IMR-90 (cell line): ENCODE measurements around the gene TNFRSF4. TPM values are rescaled to one million over a fixed set of nuclear protein-coding genes. Genes with fewer than 3 reads are reported as not detected.

ENCODE experiments used
- ATAC-seq: fragments of 200-7000 bp; cut with Tn5 transposase; 2 replicates; pipeline ENCODE4 v1.9.1; 2020; ENCODE audit warnings: low read depth, mild to moderate bottlenecking, moderate library complexity
- BruUV-seq: library from RNA; stranded (reverse); fragments of 400-500 nt; replicated peaks from 2 replicates; lab custom pipeline; 2021; lab: Mats Ljungman, UMichigan
- CTCF ChIA-PET: fragments of 300-600 bp; formaldehyde crosslinking; extraction: SDS; loops from one replicate; lab custom pipeline; 2021; ENCODE audit warnings: antibody characterized with exemption; lab: Yijun Ruan, JAX
- POLR2A ChIA-PET: fragments of 300-600 bp; sonication (Branson Sonifier 250); formaldehyde crosslinking; loops from one replicate; lab custom pipeline; 2022; ENCODE audit warnings: antibody characterized with exemption; ENCODE audit not compliant: unreplicated experiment; lab: Charles Lee
- DNase-seq: peaks from one replicate; pipeline ENCODE4 v3.0.0; 2013
- H2AFZ ChIP-seq: replicated peaks from 2 replicates; pipeline ENCODE3; 2013; ENCODE audit warnings: low read length, mild to moderate bottlenecking; ENCODE audit not compliant: poor library complexity
- H2AK5ac ChIP-seq: 2 replicates; pipeline ENCODE4 v1.6.1; 2013; ENCODE audit warnings: low read depth, low read length, inconsistent platforms
- H2AK9ac ChIP-seq: replicated peaks from 2 replicates; pipeline ENCODE3; 2013; ENCODE audit warnings: mild to moderate bottlenecking, low read depth, low read length, moderate library complexity; ENCODE audit not compliant: poor library complexity
- H2BK120ac ChIP-seq: 2 replicates; pipeline ENCODE4 v1.6.1; 2013; ENCODE audit warnings: low read depth, low read length, inconsistent platforms
- H2BK15ac ChIP-seq: 3 replicates; pipeline ENCODE4 v1.6.1; 2013; ENCODE audit warnings: low read depth, low read length, inconsistent platforms
- H2BK20ac ChIP-seq: 2 replicates; pipeline ENCODE4 v1.6.1; 2013; ENCODE audit warnings: low read depth, mild to moderate bottlenecking, inconsistent platforms, low read length, moderate library complexity
- H2BK5ac ChIP-seq: 2 replicates; pipeline ENCODE4 v1.6.1; 2013; ENCODE audit warnings: mild to moderate bottlenecking, low read depth, low read length, inconsistent platforms; ENCODE audit not compliant: poor library complexity, severe bottlenecking
- H3K14ac ChIP-seq: replicated peaks from 2 replicates; pipeline ENCODE4 v1.6.1; 2013; ENCODE audit warnings: low read depth, low read length, inconsistent platforms
- H3K18ac ChIP-seq: 2 replicates; pipeline ENCODE4 v1.6.1; 2013; ENCODE audit warnings: low read depth, low read length, control low read depth
- H3K23ac ChIP-seq: 2 replicates; pipeline ENCODE4 v1.6.1; 2013; ENCODE audit warnings: low read depth, low read length, inconsistent platforms
- H3K27ac ChIP-seq: 2 replicates; pipeline ENCODE4 v1.5.1; 2013; ENCODE audit warnings: mild to moderate bottlenecking, control low read depth, low read length; ENCODE audit not compliant: insufficient read depth
- H3K27me3 ChIP-seq: 2 replicates; pipeline ENCODE4 v1.6.1; 2013; ENCODE audit warnings: low read length; ENCODE audit not compliant: control insufficient read depth, insufficient read depth
- H3K36me3 ChIP-seq: 2 replicates; pipeline ENCODE4 v1.6.1; 2013; ENCODE audit warnings: low read length, mixed read lengths; ENCODE audit not compliant: control insufficient read depth, insufficient read depth
- H3K4ac ChIP-seq: 2 replicates; pipeline ENCODE4 v1.6.1; 2013; ENCODE audit warnings: low read depth, low read length, inconsistent platforms
- H3K4me1 ChIP-seq: 2 replicates; pipeline ENCODE4 v1.6.1; 2013; ENCODE audit warnings: low read length, mixed read lengths; ENCODE audit not compliant: control insufficient read depth, insufficient read depth
- H3K4me2 ChIP-seq: 2 replicates; pipeline ENCODE4 v1.6.1; 2013; ENCODE audit warnings: low read depth, mild to moderate bottlenecking, control low read depth, low read length, moderate library complexity
- H3K4me3 ChIP-seq: 2 replicates; pipeline ENCODE4 v1.5.1; 2013; ENCODE audit warnings: low read depth, mild to moderate bottlenecking, control low read depth, low read length, moderate library complexity; ENCODE audit not compliant: insufficient read depth
- H3K56ac ChIP-seq: 2 replicates; pipeline ENCODE4 v1.6.1; 2013; ENCODE audit warnings: low read length, inconsistent platforms; ENCODE audit not compliant: insufficient read depth; ENCODE audit errors: extremely low read depth
- H3K79me1 ChIP-seq, 2 experiments: 2 replicates each; pipeline ENCODE4 v1.6.1; 2013; ENCODE audit warnings: low read length in 2 of 2, inconsistent platforms in 1 of 2, low read depth in 1 of 2
- H3K9ac ChIP-seq: 2 replicates; pipeline ENCODE4 v1.6.1; 2013; ENCODE audit warnings: low read depth, low read length, control low read depth
- H3K9me1 ChIP-seq: 2 replicates; pipeline ENCODE4 v1.6.1; 2013; ENCODE audit warnings: low read length, inconsistent platforms; ENCODE audit not compliant: insufficient read depth
- H3K9me3 ChIP-seq: 2 replicates; pipeline ENCODE4 v1.6.1; 2013; ENCODE audit warnings: low read length; ENCODE audit not compliant: control insufficient read depth, insufficient read depth
- H4K20me1 ChIP-seq: 2 replicates; pipeline ENCODE4 v1.6.1; 2013; ENCODE audit warnings: low read length, inconsistent platforms; ENCODE audit not compliant: insufficient read depth
- H4K5ac ChIP-seq: 2 replicates; pipeline ENCODE4 v1.6.1; 2013; ENCODE audit warnings: mild to moderate bottlenecking, low read depth, low read length, control low read depth
- H4K8ac ChIP-seq, 2 experiments: 2 replicates each; pipeline ENCODE4 v1.6.1; 2013; ENCODE audit warnings: low read depth in 2 of 2, low read length in 2 of 2, control low read depth in 1 of 2, inconsistent platforms in 1 of 2
- H4K91ac ChIP-seq: 2 replicates; pipeline ENCODE4 v1.6.1; 2013; ENCODE audit warnings: low read depth, low read length, inconsistent platforms; ENCODE audit not compliant: insufficient read depth
- BHLHE40 ChIP-seq: fragments of 150-350 bp; IDR thresholded peaks from 2 replicates; pipeline ENCODE4 v1.6.1; 2016; ENCODE audit warnings: mild to moderate bottlenecking, low read depth, low read length
- CEBPB ChIP-seq: IDR thresholded peaks from 2 replicates; pipeline ENCODE4 v1.6.1; 2012; ENCODE audit warnings: low read depth, low read length, improper control_type of control experiment
- CHD1 ChIP-seq: IDR thresholded peaks from 2 replicates; pipeline ENCODE4 v1.6.1; 2012; ENCODE audit warnings: low read depth, low read length, improper control_type of control experiment
- CTCF ChIP-seq: conservative IDR thresholded peaks from 2 replicates; pipeline ENCODE4 v1.5.1; 2012; ENCODE audit warnings: mild to moderate bottlenecking, low read depth, low read length, improper control_type of control experiment
- ELK1 ChIP-seq: fragments of 150-350 bp; IDR thresholded peaks from 2 replicates; pipeline ENCODE4 v1.6.1; 2016; ENCODE audit warnings: low read depth, mild to moderate bottlenecking, low read length, moderate library complexity, borderline replicate concordance
- FOS ChIP-seq: fragments of 150-350 bp; IDR thresholded peaks from 2 replicates; pipeline ENCODE4 v1.6.1; 2016; ENCODE audit warnings: low read depth, low read length
- MAFK ChIP-seq: IDR thresholded peaks from 2 replicates; pipeline ENCODE4 v1.6.1; 2012; ENCODE audit warnings: low read depth, low read length, improper control_type of control experiment
- MAZ ChIP-seq: IDR thresholded peaks from 2 replicates; pipeline ENCODE4 v1.6.1; 2012; ENCODE audit warnings: low read depth, mild to moderate bottlenecking, low read length, improper control_type of control experiment, moderate library complexity, borderline replicate concordance
- MXI1 ChIP-seq: IDR thresholded peaks from 2 replicates; pipeline ENCODE4 v1.6.1; 2012; ENCODE audit warnings: low read depth, mild to moderate bottlenecking, low read length, moderate library complexity, borderline replicate concordance
- NFE2L2 ChIP-seq: fragments of 150-350 bp; IDR thresholded peaks from 2 replicates; pipeline ENCODE4 v1.6.1; 2016; ENCODE audit warnings: low read depth, mild to moderate bottlenecking, low read length
- POLR2A ChIP-seq: IDR thresholded peaks from 2 replicates; pipeline ENCODE4 v1.6.1; 2012; ENCODE audit warnings: mild to moderate bottlenecking, low read depth, low read length
- RAD21 ChIP-seq: IDR thresholded peaks from 2 replicates; pipeline ENCODE4 v1.6.1; 2012; ENCODE audit warnings: low read length, improper control_type of control experiment
- RCOR1 ChIP-seq: IDR thresholded peaks from 2 replicates; pipeline ENCODE4 v1.6.1; 2012; ENCODE audit warnings: mild to moderate bottlenecking, low read length, improper control_type of control experiment; ENCODE audit not compliant: insufficient replicate concordance
- RFX5 ChIP-seq: IDR thresholded peaks from 2 replicates; pipeline ENCODE4 v1.8.0; 2012; ENCODE audit warnings: low read depth, mild to moderate bottlenecking, low read length, moderate library complexity
- SMC3 ChIP-seq: fragments of 150-350 bp; IDR thresholded peaks from 2 replicates; pipeline ENCODE4 v1.6.1; 2016; ENCODE audit warnings: low read depth, mild to moderate bottlenecking, antibody characterized with exemption, low read length, moderate library complexity
- USF2 ChIP-seq: fragments of 150-350 bp; IDR thresholded peaks from 2 replicates; pipeline ENCODE4 v1.6.1; 2017; ENCODE audit warnings: mild to moderate bottlenecking, antibody characterized with exemption, low read length, low read depth
- WGBS, 2 experiments: methylation state at CpG; one replicate each; pipeline versions ENCODE4 v1.1.5 to v1.1.7; 2013; ENCODE audit warnings: missing lambda C conversion rate in 2 of 2; ENCODE audit not compliant: insufficient read length in 1 of 2; ENCODE audit errors: extremely low coverage in 2 of 2; 5-methylcytosine and 5-hydroxymethylcytosine counted together
- dilution Hi-C: fragments of 300-500 bp; cut with HindIII; formaldehyde crosslinking; loops from one replicate; pipeline ENCODE4 v1.14.3; 2018; ENCODE audit warnings: low sequenced_read_pairs; ENCODE audit not compliant: unreplicated experiment
- in situ Hi-C: fragments of 300-500 bp; cut with MboI; formaldehyde crosslinking; loops from 3 replicates; pipeline ENCODE4 v1.14.3; 2019; ENCODE audit warnings: low sequenced_read_pairs, inconsistent platforms, mixed read lengths
- intact Hi-C: fragments of 100-400 bp; cut with micrococcal nuclease; formaldehyde crosslinking; loops from 2 replicates; pipeline ENCODE4 v1.10.0; 2022
- polyA plus RNA-seq, 3 experiments: library from polyadenylated mRNA; depleted of rRNA; stranded (reverse); fragments of >200 nt; gene quantifications; 2 replicates each; pipeline ENCODE4 v1.2.3, GENCODE V29; 2012; ENCODE audit warnings: low replicate concordance in 1 of 3
- total RNA-seq: library from RNA; depleted of rRNA; stranded (reverse); fragments of >200 nt; gene quantifications from 2 replicates; pipeline ENCODE4 v1.2.3, GENCODE V29; 2012

The TNFRSF4 gene
- total and polyA plus RNA-seq, 2 of the 4 experiments (the other 2 are of a cell fraction): 0.15 TPM; not detected in 1

DNA sequence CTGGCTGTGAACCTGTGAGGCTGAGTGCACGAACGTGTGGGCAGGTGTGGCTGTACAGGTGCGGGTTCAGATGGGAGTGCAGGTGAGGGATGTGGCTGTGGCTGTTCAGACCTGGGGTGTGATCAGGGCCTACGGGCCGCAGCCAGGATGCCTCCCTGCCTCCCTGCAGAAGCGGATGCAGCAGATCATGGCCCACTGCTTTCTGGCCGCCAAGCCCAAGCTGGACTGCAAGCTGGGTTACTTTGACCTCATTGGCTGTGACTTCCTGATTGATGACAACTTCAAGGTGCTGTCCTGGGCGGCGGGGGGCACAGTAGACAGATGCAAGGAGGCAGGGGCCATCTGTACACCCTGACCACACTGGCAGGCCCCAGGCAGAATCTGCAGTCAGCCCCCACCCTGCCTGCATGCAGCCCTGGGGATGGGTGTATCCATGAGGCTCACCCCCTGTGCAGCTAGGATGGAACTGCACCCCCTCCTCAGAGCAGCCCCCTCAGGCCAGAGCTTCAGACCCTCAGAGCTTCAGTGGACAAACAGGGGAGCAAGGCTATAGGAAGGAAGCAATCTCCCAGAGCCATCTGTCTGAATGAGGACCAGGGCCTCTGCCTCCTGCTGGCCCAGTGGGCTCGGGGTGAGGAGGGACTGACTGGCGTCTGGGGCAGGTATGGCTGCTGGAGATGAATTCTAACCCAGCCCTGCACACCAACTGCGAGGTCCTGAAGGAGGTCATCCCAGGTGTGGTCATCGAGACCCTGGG, 17.3 kb downstream of the TNFRSF4 start:
- H3K14ac ChIP-seq: no peak overlapping the region
- H2AK5ac ChIP-seq: no peak overlapping the region
- ChIA-PET POLR2A (no interaction called here), CTCF (no interaction called here)
- no peak overlapping the region for H3K9ac ChIP-seq
- dilution Hi-C loops (no loop called here), in situ Hi-C loops (no loop called here), intact Hi-C loops (no loop called here)
- H3K9me1 ChIP-seq: no peaks in the 10 kb centered on the region
- no peaks in the 10 kb centered on the region for H4K20me1 ChIP-seq
- H2BK15ac ChIP-seq: no peak overlapping the region
- no TSS peak for BruUV-seq
- H3K36me3 ChIP-seq: no peaks in the 10 kb centered on the region
- no peak overlapping the region for H2AK9ac ChIP-seq
- 73% methylated on average over 6 of the region's 13 CpGs; no CpG with 5 or more reads in 1 of the 2 experiments for WGBS, 2 experiments
- H3K4ac ChIP-seq: no peak overlapping the region
- no peak overlapping the region for H3K18ac ChIP-seq
- H2BK120ac ChIP-seq: no peak overlapping the region
- H3K4me1 ChIP-seq: no peaks in the 10 kb centered on the region
- H2AFZ ChIP-seq: peak overlapping the region; percentile 2
- H2BK5ac ChIP-seq: no peak overlapping the region
- H3K9me3 ChIP-seq: peaks cover 11% of the 10 kb centered on the region
- no peak overlapping the region for H4K5ac ChIP-seq
- H3K56ac ChIP-seq: no peak overlapping the region
- no peak overlapping the region for H3K23ac ChIP-seq
- no peak overlapping the region for H3K4me2 ChIP-seq
- no peak overlapping the region for H3K4me3 ChIP-seq
- ATAC-seq (no peak), DNase-seq (no peak)
- no peak overlapping the region for H4K91ac ChIP-seq
- no peak overlapping the region for H4K8ac ChIP-seq
- H3K79me1 ChIP-seq: no peaks in the 10 kb centered on the region
- no peaks in the 10 kb centered on the region; the same call in 1 of the 2 replicates for H3K27me3 ChIP-seq
- H2BK20ac ChIP-seq: no peak overlapping the region
- H3K27ac ChIP-seq: no peak overlapping the region
- no peak for TF ChIP-seq BHLHE40
- no peak for TF ChIP-seq NFE2L2
- TF ChIP-seq MAFK: no peak
- TF ChIP-seq RAD21: no peak
- no peak for TF ChIP-seq POLR2A
- TF ChIP-seq MAZ: no peak
- TF ChIP-seq CEBPB: no peak
- TF ChIP-seq CHD1: no peak
- no peak for TF ChIP-seq CTCF
- TF ChIP-seq FOS: no peak
- TF ChIP-seq MXI1: no peak
- TF ChIP-seq SMC3: no peak
- TF ChIP-seq RCOR1: no peak
- TF ChIP-seq RFX5: no peak
- TF ChIP-seq USF2: no peak
- TF ChIP-seq ELK1: no peak
